ENCODE results near the gene SLC35A3.

- TF ChIP-seq CTCF (IDR thresholded peaks at IDR 0.05) = no peak
- TF ChIP-seq EZH2phosphoT487 (IDR thresholded peaks at IDR 0.05) = no peak
- TF ChIP-seq EZH2 (IDR thresholded peaks at IDR 0.05) = no peak
These were observed 23.1 kb downstream of the SLC35A3 start for GRCh38 chr1:99992760-99993467.

All from neural progenitor cell (in vitro differentiated cells).